ENCODE data around the gene NACC2.

GRCh38 chr9:136045595-136046553, 49.2 kb downstream of the NACC2 start:
- TF ChIP-seq CTCF (IDR thresholded peaks at IDR 0.05) (no peak), POLR2A (IDR thresholded peaks at IDR 0.05) (no peak)
